GM10847 (cell line): Measurements from ENCODE around the gene GGT6.

Experiments
- POLR2A ChIP-seq: IDR thresholded peaks from 2 replicates; pipeline ENCODE4 v1.6.1; 2011; ENCODE audit not compliant: insufficient read length; ENCODE audit errors: extremely low read depth

The GGT6 gene

DNA sequence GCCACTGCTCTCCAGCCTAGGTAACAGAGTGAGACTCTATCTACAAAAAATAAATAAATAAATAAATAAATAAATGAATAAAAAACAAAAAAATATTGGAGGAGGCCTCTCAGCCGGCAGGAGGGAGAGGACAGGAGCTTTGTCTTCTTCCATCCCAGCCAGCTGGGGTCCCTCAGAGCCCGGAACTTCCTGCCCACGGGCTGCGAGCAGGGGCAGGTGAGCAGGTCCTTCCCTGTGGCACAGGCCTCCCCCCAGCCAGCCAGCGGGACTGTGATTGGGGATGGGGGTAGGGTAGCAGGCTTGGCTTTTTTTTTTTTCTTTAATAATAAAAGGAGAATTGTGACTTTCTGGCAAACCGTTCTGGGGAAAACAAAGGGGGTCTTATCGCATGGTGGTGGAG, 34.0 kb upstream of the GGT6 start:
- TF ChIP-seq POLR2A, result no peak

- TF ChIP-seq POLR2A, result no peak
Measured at GRCh38 chr17:4593021-4593421, 32.6 kb upstream of the GGT6 start.

DNA sequence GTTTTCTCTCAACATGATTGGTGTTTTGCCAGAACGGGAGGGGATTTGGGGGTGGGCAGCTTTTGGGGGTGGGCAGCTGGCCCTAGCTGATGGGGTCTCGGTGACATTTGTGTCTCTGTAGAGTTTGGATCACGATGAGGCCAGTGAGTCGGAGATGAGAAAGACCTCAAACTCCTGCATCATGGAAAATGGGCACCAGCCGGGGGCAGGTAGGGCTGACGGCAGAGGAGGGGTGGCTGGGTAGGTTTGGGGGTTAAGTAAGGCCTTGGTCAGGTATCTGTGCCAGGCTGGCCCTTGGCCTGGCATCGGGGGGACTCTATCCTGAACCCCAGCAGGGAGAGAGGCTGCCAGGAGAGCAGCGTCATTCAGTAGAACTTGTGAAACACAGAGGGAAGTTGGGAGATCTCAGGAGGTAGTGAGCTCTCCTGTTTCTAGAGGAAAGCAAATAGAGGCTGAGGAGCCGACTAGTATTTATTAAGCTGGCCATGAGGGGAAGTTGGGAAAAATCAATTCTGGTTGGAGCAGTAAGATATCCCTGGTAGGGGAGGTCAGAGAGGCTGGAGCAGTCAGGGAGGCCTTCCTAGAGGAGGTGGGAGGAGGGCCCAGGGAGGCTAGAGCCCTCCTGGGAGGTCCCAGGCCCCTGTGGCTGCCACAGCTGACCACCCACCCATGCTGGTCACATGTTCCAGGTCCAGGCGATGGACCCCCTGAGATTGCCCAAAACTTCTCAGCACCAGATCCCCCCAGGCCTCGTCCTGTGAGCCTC, 32.0 kb upstream of the GGT6 start:
- TF ChIP-seq POLR2A, result no peak

GRCh38 chr17:4591529-4591928, 31.2 kb upstream of the GGT6 start:
- TF ChIP-seq POLR2A, result no peak

DNA sequence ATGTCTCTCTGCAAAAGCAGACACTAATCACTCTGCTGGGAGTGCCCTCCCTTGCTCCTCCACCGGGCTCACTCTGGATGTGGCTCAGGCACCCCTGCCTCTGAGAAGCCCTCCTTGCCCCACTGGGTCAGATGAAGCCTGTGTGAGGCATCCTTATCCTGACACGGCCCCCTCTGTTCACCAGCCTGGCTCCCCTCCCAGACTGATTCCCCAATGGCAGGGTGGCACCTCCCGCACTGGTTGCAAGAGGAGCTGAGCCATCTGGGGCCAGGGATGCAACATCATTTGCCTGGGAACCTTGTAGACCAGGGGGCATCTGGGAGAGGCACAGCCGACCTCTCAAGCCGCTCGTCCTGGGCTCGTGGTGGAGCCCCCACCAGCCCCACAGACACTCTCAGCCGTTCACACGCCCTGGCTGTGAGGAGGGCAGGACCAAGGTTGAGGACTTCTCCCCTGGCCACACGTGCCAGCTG, 30.6 kb upstream of the GGT6 start:
- TF ChIP-seq POLR2A, result no peak

GRCh38 chr17:4588898-4589625, 28.7 kb upstream of the GGT6 start:
- no peak for TF ChIP-seq POLR2A

GRCh38 chr17:4588391-4588790, 28.0 kb upstream of the GGT6 start:
- no peak for TF ChIP-seq POLR2A

DNA sequence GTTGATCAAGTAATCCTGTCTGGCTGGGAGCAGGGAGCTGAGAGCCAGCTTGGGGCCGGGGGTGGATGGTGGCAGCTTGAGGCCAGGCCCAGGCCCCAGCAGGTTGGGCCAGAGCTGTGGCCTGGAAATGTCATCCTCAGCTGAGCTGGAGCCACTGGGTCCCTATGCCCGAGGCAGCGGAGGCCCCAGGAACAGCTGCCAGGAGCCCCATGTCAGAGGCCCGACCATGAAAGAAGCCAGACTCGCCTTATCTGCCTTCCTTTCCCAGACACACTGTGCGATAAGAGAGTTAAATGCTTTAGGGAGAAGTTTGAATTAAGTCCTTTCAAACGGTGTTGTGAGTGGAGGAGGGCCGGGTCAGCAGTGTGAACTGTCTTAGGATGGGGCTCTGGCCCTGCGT, 27.4 kb upstream of the GGT6 start:
- no peak for TF ChIP-seq POLR2A

DNA sequence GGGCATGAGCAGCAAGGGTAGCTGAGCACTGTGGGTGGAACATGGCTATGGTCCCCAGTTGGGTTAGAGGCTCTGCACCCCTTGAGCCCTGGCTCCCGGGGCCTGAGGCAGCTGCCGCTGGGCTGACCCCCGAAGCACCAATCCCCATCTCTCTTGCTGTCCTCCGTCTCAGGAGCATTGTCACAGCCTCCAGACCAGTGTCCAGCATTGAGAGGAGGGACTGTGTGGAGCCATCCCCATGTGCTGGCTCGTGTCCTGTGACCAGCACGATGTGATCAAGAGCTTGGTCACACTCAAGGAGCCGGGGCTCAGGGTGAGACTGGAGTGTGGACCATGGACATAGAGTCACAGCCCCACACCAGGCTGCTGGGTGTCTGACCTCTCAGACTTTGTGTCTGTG, 26.8 kb upstream of the GGT6 start:
- TF ChIP-seq POLR2A, result no peak

DNA sequence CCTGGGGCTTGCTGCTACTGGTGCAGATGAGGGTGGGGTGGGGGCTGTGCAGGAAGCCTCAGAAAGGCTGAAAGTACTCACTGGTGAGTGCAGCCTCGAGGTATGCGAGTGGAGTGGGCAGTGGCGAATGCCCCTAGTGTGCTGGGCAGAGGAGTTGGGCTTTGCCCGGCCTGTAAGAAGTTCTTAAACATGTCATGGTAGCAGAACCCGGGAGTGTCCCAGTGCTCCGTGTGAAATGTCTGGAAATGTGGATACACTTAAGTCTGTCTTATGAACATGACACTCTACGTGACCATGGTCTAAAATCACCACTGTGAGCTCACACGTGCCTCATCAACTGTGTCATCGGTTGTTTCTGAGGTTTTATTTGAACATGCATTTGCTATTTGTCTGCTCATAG, 25.7 kb upstream of the GGT6 start:
- TF ChIP-seq POLR2A, result no peak

DNA sequence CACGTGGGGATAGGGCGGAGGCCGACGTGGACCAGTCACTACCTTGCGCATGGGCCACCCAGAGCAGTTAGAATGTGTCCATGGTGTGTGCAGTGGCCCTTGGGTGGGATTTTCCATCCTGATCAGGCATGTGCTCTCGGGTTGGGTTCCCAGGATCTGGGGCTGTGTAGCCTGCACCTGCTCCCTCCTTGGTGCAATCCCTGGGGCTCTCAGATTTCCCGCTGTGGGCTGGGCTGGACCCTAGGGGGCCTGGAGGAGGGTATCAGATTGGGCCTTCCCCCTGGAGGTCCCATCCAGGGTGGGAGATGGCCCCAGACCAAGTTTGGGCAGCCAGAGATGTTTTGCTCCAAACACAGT, 25.2 kb upstream of the GGT6 start:
- TF ChIP-seq POLR2A, result no peak

DNA sequence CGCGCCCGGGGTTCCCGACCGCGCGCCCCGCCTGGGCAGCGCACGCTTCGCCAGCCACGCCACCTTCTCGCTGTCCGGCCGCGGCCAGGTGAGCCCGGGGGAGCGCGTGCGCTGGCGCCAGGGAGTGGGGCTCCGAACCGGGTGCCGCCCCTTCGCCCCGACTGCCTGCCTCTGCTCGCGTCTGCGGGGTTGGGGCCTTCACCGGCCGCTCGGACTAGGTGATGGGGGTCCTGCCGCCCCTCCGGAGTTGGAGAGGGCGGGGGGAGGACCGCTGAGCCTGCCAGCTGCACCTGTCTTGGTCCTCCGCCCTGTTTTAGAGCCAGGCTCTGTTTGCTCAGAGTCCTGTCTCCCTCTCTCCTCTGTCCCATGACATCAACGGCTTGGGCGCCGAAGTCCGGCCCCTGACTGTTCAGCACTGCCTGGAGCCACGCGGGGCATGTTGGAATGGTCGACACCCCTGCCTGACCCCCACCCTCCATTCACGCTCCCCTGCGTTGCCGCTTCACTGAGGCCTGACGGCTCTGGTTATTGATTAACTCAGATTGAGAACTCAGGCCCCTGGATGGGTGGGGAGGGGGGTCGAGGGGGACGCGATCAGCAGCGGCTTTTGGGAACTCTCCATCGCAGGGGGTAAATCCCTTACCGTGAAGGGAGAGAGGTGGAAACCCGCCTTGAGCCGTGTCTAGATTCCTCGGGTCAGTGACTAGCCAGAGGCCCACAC, 24.7 kb upstream of the GGT6 start:
- no peak for TF ChIP-seq POLR2A

DNA sequence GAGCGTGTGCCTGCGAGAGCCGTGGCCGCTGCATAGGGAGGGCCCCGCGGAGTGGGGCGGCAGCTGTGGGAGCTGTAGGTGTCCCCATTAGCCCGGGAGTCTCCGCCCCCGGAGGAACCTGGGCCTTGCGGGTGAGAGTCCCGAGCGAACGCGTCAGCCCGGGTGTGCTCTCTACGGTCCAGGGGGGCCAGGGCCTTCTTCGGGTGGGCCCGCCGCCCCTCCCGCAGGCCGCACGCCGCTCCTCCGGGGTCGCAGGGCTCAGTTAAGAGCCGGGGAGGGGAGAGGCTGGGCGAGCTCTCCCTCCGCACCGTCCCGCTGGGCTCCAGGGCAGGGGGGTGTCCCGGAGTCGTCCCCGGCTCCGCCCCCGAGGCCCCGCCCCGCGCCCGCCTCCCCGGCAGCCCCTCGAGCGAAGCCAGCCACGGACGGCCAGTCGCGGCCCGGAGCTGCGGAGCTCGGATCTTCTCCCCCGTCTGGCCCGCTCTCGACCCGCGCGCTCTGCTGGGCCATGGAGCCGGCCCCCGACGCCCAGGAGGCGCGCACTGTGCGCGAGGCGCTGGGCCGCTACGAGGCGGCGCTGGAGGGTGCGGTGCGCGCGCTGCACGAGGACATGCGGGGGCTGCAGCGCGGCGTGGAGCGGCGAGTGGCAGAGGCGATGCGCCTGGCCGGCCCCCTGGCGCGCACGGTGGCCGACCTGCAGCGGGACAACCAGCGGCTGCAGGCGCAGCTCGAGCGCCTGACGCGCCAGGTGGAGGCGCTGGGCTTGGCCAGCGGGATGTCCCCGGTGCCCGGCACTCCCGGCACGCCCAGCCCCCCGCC, 23.9 kb upstream of the GGT6 start, which contains the start of gene SMTNL2:
Gene SMTNL2, plus strand, starts transcription at position 429 of the 816 bp plus-strand sequence. Its CDS starts 77 bp downstream, at position 506.
- TF ChIP-seq POLR2A, result no peak

DNA sequence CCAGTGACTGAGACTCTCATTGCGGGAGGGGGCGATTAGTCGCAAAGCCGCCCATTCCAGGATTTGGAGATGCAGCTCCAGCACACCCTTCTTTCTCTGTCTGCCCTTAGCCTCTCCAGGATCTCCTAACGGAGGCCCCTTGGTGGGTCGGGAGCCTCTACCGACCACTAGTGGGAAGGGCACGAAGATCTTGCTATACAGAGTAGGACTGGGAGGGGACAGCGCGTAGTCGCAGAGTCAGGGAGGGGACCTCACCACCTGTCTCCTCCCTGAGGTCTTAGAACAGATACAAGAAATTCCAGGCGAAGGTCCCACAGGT, 23.4 kb upstream of the GGT6 start:
- no peak for TF ChIP-seq POLR2A

DNA sequence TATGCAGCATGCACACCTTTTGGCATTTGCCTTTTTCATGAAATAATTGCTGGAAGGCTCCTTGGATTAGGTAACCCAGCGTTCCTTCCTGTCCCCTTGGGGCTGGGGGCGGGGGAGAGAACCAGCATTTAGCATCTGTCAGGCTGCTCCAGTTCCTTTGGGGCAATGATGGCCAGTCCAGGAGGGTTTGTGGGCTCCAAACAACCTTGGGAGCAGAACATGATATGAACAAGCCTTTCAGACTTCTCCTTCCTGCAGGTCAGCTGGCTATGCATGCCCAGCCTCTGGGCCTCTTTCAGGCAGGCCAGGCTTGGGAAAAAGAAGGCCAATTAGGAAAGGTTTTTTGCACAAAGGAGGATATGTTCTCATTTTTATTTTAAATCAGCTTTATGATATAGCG, 22.8 kb upstream of the GGT6 start:
- no peak for TF ChIP-seq POLR2A

DNA sequence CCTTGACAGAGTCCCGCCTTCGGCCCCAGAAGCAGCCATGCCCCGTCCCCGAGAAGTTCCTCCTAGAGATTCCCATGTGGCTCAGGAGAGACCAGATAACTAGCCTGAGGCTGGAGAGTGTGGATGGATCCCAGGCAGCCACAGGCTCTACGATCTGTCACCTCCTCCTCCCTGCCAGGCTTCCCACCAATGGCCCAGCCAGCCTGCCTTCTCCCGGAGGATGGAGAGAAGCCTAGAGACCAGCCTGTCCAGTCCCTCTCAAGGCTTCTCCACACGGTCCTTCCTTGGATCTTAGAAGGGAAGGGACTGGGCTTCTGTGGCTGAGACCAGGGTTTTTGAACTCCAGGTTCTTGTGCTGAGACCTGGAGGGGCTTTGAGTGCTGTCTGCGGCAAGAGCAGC, 22.3 kb upstream of the GGT6 start:
- TF ChIP-seq POLR2A, result no peak

GRCh38 chr17:4582101-4582501, 21.7 kb upstream of the GGT6 start:
- TF ChIP-seq POLR2A, result no peak
